ENCODE data around the gene SMIM20.

SMIM20 gene

DNA sequence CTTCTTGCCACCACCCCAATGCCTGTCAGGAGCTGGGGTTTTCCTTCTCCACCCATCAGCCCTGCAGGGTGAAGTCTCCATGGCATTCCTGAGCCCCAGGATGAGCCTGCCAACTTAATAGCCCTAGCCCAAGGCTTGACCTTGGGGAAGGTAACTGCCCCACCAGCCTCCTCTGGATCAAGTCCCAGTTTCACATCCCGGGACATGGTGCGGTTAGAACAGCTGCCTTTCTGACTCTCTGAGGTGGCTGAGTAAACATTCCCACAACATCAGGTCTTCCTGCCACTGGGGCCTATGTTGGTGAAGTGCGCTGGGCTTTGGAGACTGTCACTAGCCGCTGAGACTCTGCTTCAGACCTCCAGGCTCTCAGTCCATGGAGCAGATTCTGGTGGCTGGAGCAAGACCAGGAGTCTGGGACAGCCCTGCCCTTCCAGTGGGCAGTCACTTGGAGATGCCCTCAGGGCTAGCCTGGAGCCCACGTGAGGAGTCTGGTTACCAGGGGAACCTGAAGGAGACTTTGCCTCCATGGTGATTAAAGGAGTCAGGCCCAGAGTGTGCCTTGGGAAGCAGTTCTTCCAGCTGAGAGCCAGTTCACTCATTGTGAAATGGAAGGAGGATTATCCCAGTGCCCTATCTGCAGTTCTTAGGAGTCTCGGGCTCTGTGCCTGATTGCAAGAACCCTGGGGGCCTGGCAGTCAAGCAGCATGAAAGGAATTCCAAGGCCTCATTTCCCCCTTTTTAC, 56.8 kb downstream of the SMIM20 start:
- H3K9ac ChIP-seq (ENCODE audit: low read depth, low read length), result no peak overlapping the region
- no peaks in the 10 kb centered on the region for H3K9me3 ChIP-seq (ENCODE audit: control insufficient read depth, insufficient read depth, low read length)
- peaks cover 10% of the 10 kb centered on the region; the same call in 1 of the 2 replicates for H3K4me1 ChIP-seq (ENCODE audit: insufficient read depth, low read length)
- H3K36me3 ChIP-seq (ENCODE audit: insufficient read depth, low read length), result no peaks in the 10 kb centered on the region

DNA sequence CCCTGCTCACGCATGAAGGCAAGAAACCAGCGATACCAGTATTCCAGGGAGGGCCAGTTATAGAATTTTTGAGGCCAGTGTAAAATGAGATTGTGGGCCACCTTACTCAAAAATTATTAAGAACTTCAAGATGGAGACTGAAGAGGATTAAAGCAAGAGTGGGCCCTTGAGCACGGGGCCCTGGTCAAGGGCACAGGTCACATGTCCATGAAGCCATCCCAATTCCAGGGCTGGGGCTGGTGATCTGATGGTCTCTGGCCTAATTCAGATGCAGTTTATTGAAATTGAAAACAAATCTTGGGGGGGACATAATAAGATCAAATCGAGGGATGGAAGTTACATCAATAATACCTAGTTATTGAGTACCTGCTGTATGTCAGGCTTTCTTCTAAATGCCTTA, 58.3 kb downstream of the SMIM20 start:
- H3K9ac ChIP-seq (ENCODE audit: low read depth, low read length), result no peak overlapping the region
- no peaks in the 10 kb centered on the region for H3K36me3 ChIP-seq (ENCODE audit: insufficient read depth, low read length)
- no peaks in the 10 kb centered on the region for H3K9me3 ChIP-seq (ENCODE audit: control insufficient read depth, insufficient read depth, low read length)
- peaks cover 10% of the 10 kb centered on the region; the same call in 1 of the 2 replicates for H3K4me1 ChIP-seq (ENCODE audit: insufficient read depth, low read length)

DNA sequence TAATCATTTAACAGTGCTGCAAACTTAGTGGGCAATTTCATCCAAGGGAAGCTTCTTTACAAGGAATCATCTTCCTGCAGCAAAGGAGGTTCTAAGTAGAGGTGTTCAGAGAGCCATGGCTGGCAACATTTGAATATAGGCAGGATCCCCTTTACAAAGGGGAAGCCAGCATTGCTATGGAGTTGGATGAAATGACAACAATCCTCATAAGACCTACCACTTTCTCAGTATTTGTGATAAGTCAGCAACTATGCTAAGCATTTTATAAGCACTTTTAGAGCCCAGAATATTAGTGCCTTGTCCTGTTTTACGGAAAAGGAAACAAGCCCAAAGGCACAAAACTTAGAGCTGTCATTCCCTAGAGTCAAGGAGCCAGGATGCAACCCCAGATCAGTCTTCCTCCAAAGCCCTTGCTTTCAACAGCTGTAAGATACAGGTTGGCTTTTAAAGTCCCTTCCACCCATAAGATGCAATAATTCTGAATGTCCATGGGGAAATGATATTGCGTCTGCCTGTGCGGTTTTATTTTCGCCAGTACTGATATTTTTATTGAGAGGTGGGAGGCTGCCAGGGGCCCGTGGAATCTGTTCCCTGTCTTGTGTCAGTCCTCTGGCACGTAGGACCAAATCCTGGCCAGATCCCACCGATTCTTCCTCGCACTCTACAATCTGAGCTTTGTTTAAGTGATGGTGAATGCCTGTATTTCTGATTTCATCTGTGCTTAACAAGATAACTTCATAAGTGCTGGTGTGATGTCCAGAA, 59.1 kb downstream of the SMIM20 start:
- Histone ChIP-seq H3K9ac (ENCODE audit: low read depth, low read length) (no peak overlapping the region), H3K4me1 (ENCODE audit: insufficient read depth, low read length) (peaks cover 15% of the 10 kb centered on the region), H3K36me3 (ENCODE audit: insufficient read depth, low read length) (no peaks in the 10 kb centered on the region), H3K9me3 (ENCODE audit: control insufficient read depth, insufficient read depth, low read length) (no peaks in the 10 kb centered on the region)

DNA sequence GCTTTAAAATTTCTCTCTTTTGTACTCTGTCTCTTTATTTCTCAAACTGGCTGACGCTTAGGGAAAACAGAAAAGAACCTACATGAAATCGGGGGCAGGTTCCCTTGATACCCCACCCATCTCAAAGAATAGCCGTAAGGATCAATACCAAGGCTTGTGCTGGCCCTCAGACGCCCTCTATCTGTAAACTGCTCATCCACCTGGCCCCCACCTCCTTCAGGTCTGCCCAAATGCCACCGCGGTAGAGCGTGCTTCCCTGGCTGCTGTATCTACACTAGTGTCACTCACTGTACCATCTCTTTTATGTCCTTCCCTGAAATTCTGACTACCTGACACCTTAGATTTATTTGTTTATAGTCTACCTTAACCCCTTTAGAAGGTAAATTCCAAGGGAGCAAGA, 62.8 kb downstream of the SMIM20 start:
- Histone ChIP-seq H3K9me3 (ENCODE audit: control insufficient read depth, insufficient read depth, low read length) (no peaks in the 10 kb centered on the region), H3K36me3 (ENCODE audit: insufficient read depth, low read length) (no peaks in the 10 kb centered on the region), H3K4me1 (ENCODE audit: insufficient read depth, low read length) (peaks cover 8% of the 10 kb centered on the region; the same call in 1 of the 2 replicates), H3K9ac (ENCODE audit: low read depth, low read length) (no peak overlapping the region)

DNA sequence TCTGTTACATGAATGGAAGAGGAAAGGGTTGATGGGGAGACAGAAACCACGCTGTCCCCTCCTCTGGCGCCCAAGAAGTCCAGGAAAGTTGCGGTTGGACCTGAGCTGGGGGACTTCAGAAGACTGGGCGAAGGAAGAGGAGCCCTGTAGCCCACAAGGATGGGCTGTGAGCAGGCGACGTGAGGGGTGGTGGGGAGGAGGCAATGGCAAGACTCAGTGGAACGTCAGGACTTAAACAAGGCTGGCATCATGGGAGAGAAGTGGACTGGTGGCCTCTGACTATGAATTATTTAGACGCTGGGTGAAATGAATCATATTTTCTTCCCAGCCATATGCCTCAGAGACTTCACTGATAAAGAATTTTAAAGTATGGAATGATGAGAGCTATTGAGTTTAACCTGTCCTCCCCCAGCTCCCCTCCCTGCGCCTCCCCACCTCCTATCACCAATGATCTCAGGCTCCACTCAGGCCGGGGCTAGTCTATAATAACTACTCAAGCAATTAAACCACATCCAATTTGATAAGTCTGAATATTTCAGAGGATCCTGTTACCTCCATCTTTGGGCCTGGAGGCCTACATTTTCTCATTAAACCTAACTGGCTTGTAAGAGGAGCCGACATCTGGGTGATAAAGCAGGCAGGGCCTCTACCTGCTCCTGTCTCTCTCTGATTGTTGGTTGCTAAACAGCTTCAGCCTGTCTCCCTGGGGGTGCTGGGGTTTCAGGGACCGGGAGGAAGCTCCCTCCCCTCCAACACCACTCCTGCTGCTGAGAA, 63.6 kb downstream of the SMIM20 start:
- Histone ChIP-seq H3K36me3 (ENCODE audit: insufficient read depth, low read length) (no peaks in the 10 kb centered on the region), H3K9ac (ENCODE audit: low read depth, low read length) (no peak overlapping the region), H3K4me1 (ENCODE audit: insufficient read depth, low read length) (peaks cover 8% of the 10 kb centered on the region; the same call in 1 of the 2 replicates), H3K9me3 (ENCODE audit: control insufficient read depth, insufficient read depth, low read length) (no peaks in the 10 kb centered on the region)

DNA sequence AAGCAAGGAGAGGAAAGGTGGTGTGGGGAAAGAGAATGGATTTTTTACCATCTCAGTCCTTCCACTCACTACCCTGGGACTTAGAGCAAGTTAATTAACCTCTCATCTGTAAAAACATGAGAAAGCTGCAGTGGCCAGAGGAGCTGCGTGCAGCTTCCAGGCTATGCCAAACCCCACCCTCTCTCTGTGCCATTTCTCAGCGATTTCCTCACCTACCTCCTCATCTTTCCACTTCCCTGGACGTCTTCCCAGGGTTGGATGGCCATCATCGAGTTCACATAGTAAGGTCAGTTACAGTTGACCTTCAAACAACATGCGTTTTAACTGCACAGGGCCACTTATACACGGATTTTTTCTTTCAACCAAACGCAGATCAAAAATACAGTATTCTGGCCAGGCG, 64.3 kb downstream of the SMIM20 start:
- Histone ChIP-seq H3K36me3 (ENCODE audit: insufficient read depth, low read length) (no peaks in the 10 kb centered on the region), H3K4me1 (ENCODE audit: insufficient read depth, low read length) (peaks cover 8% of the 10 kb centered on the region; the same call in 1 of the 2 replicates), H3K9ac (ENCODE audit: low read depth, low read length) (no peak overlapping the region), H3K9me3 (ENCODE audit: control insufficient read depth, insufficient read depth, low read length) (no peaks in the 10 kb centered on the region)
